ACC112 (cell line): ENCODE data around the gene TBXAS1.

Experiments
- H2AFZ ChIP-seq: fragments of 200-600 bp; sonication (generic); one replicate; pipeline ENCODE4 v1.6.0; 2017; ENCODE audit warnings: antibody characterized with exemption, low read length; ENCODE audit not compliant: unreplicated experiment
- H3K27ac ChIP-seq: fragments of 200-600 bp; sonication (generic); 2 replicates; pipeline ENCODE4 v1.5.1; 2014; ENCODE audit warnings: low read depth, mild to moderate bottlenecking, antibody characterized with exemption, low read length, moderate library complexity
- H3K27me3 ChIP-seq: fragments of 200-600 bp; sonication (generic); 2 replicates; pipeline ENCODE4 v1.6.1; 2014; ENCODE audit warnings: mild to moderate bottlenecking, antibody characterized with exemption, low read length, moderate library complexity, mixed read lengths; ENCODE audit not compliant: insufficient read depth
- H3K36me3 ChIP-seq: fragments of 200-600 bp; sonication (generic); 2 replicates; pipeline ENCODE4 v1.6.1; 2016; ENCODE audit warnings: mild to moderate bottlenecking, antibody characterized with exemption, low read length, moderate library complexity, mixed read lengths; ENCODE audit not compliant: insufficient read depth
- H3K4me1 ChIP-seq: fragments of 200-600 bp; sonication (generic); one replicate; pipeline ENCODE4 v1.6.1; 2016; ENCODE audit warnings: low read length, mixed read lengths; ENCODE audit not compliant: insufficient read depth, unreplicated experiment, control insufficient read depth
- H3K4me3 ChIP-seq: fragments of 200-600 bp; sonication (generic); 2 replicates; pipeline ENCODE4 v1.5.1; 2014; ENCODE audit warnings: mild to moderate bottlenecking, low read depth, low read length
- H3K79me2 ChIP-seq: fragments of 200-600 bp; sonication (generic); one replicate; pipeline ENCODE4 v1.6.0; 2016; ENCODE audit warnings: low read length; ENCODE audit not compliant: control insufficient read depth, unreplicated experiment, insufficient read depth

The TBXAS1 gene

DNA sequence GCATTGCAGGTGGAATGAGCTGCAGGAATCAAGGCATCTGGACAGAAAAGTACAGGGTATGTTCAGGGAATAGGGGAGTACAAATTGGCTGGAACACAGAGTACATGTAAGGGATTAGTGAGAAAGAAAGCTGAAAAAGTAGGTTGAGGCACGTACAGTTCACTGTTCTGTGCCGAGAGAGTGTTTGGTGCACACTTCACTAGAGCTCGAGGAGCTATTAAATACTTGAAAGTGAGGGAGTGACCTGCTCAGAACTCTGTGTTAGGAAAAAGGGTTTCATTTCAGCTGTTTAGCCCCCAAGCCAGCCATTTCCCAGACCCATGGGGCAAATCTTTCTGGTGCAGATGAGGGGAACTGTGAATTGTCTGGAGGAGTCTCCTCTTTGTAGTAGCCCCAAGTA lies 115.2 kb downstream of the TBXAS1 start:
- H3K79me2 ChIP-seq, result no peaks in the 10 kb centered on the region
- 0 out of 2 replicates have a peak, but pooled peaks cover 2% of the 10 kb centered on the region for H3K27me3 ChIP-seq
- no peaks in the 10 kb centered on the region for H3K36me3 ChIP-seq
- H3K4me3 ChIP-seq, result no peak overlapping the region
- no peak overlapping the region for H2AFZ ChIP-seq
- H3K27ac ChIP-seq, result no peak overlapping the region
- H3K4me1 ChIP-seq, result no peaks in the 10 kb centered on the region

DNA sequence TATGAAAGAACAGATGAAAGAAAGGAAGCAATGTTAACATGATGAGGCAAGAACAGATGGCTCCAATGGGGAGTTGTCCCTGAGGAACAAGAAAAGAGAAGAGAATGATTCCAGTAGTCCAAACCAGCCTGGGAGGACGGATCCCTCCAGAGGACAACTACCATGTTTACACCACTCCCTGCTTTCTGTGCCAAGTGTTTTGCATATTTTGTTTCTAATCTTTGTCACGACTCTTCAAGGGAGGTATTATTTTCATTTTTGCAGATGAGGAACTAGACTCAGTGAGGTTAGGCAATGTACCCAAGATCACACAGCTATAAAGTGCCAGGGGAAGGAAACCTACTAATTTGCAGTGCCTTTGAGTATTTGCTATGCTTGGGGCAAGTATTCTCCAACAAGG lies 117.5 kb downstream of the TBXAS1 start:
- H3K27me3 ChIP-seq, result 0 out of 2 replicates have a peak, but pooled peaks cover 2% of the 10 kb centered on the region
- no peak overlapping the region for H3K4me3 ChIP-seq
- H3K4me1 ChIP-seq, result no peaks in the 10 kb centered on the region
- H2AFZ ChIP-seq, result no peak overlapping the region
- no peak overlapping the region for H3K27ac ChIP-seq
- H3K79me2 ChIP-seq, result no peaks in the 10 kb centered on the region
- H3K36me3 ChIP-seq, result no peaks in the 10 kb centered on the region

DNA sequence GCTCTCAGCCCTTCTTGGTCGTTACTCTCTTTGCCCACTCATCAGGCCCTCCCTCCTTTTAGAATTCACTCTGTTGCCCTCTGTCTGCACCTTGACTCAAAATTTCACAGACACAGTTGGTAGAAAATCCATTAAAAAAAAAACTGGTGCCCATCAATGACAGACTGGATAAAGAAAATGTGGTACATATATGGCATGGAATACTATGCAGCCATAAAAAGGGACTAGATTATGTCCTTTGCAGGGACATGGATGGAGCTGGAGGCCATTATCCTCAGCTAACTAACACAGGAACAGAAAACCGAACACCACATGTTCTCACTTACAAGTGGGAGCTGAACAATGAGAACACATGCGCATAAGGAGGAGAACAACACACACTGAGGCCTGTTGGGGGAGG lies 118.0 kb downstream of the TBXAS1 start:
- H3K79me2 ChIP-seq, result no peaks in the 10 kb centered on the region
- H3K4me3 ChIP-seq, result no peak overlapping the region
- 0 out of 2 replicates have a peak, but pooled peaks cover 2% of the 10 kb centered on the region for H3K27me3 ChIP-seq
- H3K4me1 ChIP-seq, result no peaks in the 10 kb centered on the region
- H3K27ac ChIP-seq, result no peak overlapping the region
- H2AFZ ChIP-seq, result no peak overlapping the region
- no peaks in the 10 kb centered on the region for H3K36me3 ChIP-seq

DNA sequence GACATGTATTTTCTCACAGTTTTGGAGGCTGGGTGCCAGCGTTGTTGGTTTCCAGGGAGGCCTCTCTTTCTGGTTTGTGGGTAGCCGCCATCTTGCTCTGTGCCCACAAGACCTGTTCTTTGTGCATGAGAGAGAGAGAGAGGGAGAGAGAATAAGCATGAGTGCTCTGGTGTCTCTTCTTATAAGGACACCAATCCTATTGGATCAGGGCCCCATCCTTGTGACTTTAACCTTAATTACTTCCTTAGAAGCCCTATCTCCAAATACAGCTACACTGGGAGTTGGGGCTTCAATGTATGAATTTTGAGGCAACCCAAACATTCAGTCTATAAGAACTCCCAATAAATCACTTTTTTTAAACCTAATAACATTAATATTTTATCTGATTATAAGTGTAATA lies 119.1 kb downstream of the TBXAS1 start:
- no peak overlapping the region for H3K4me3 ChIP-seq
- no peaks in the 10 kb centered on the region for H3K79me2 ChIP-seq
- no peaks in the 10 kb centered on the region for H3K36me3 ChIP-seq
- H3K4me1 ChIP-seq, result no peaks in the 10 kb centered on the region
- no peak overlapping the region for H2AFZ ChIP-seq
- H3K27me3 ChIP-seq, result 0 out of 2 replicates have a peak, but pooled peaks cover 2% of the 10 kb centered on the region
- no peak overlapping the region for H3K27ac ChIP-seq

DNA sequence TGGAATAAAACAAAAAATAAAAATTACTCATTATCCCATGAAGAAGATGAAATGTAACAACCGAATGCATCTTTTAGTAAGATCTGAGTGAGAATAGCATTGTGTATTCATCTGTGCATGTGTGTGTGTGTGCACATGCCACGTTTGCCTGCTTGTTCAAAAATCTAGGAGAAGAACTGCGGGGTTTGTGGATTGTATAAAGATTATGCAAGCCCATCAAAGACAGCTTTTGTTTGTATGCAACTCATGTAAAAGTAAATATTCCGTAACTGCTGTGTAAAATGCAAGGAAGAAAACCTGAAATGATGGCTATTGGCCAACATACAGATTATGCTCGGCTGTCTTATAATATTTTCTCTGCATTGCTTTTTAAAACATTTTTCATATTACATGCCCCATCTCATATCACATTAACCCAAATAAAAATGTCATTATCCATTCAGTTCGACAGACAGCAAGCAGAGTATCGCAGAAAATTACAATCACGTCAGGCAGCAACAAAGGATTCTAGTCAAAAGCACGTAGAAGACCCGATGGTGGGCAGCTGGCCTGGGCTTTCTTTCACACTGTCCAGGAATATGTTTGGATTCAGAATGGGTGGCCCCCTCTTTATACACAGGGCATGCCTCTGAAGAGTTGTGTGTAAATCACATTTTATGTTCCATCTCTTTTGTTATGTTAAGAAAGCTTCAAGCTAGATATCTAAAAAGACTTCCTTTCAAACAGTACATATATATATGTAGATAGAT lies 119.7 kb downstream of the TBXAS1 start:
- H3K36me3 ChIP-seq, result no peaks in the 10 kb centered on the region
- H3K4me3 ChIP-seq, result no peak overlapping the region
- H3K27me3 ChIP-seq, result 0 out of 2 replicates have a peak, but pooled peaks cover 2% of the 10 kb centered on the region
- no peaks in the 10 kb centered on the region for H3K4me1 ChIP-seq
- no peak overlapping the region for H3K27ac ChIP-seq
- no peak overlapping the region for H2AFZ ChIP-seq
- no peaks in the 10 kb centered on the region for H3K79me2 ChIP-seq

DNA sequence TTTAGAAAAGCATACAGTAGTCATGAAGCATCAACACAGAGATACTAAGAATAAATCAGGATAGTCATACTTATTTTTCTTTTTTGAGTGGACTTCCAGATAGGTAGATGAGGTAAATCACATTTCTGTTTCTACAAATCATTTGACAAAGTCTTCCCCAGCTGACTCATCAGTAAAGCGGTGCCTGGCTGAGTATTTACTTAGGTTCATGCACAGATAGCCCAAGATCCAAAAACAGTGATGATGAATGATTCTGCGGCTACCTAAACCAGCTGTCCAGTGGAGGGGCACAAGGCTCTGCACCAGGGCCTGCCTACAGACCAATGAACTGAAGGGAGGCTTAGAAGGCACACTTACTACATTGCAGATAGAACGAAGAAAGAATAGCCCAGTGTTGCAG lies 120.6 kb downstream of the TBXAS1 start:
- no peaks in the 10 kb centered on the region for H3K4me1 ChIP-seq
- no peaks in the 10 kb centered on the region for H3K79me2 ChIP-seq
- H2AFZ ChIP-seq, result no peak overlapping the region
- no peak overlapping the region for H3K27ac ChIP-seq
- 0 out of 2 replicates have a peak, but pooled peaks cover 2% of the 10 kb centered on the region for H3K27me3 ChIP-seq
- no peak overlapping the region for H3K4me3 ChIP-seq
- H3K36me3 ChIP-seq, result no peaks in the 10 kb centered on the region

DNA sequence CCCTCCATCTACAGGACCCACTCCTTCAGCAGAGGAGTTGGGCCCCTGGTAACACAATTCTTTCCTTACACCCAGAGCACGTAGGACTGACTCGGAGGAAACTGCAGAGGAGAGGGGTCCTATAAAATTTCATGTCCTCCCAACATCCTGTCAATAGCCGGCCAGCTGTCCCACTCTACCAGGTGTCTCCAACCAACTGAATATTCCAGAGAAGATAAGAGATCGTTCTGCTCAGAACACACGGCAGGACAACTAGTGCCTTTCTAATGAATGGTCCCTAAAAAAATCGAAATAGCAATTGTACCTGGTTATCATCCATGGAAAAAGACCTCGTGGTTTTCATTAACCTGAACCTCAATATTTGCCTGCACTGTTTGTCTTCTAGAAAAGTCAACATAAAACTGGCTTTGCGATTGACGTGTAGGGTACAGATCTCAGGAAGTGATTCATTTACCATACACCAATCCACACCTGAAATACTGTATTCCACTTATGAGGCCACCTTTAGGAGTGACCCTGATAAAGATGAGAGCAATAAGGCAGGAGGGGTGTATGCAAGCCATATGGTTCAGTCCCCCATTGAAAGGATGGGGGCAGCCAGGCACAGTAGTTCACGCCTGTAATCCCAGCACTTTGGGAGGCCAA lies 121.9 kb downstream of the TBXAS1 start:
- H2AFZ ChIP-seq, result no peak overlapping the region
- no peak overlapping the region for H3K27ac ChIP-seq
- no peaks in the 10 kb centered on the region for H3K4me1 ChIP-seq
- H3K4me3 ChIP-seq, result no peak overlapping the region
- no peaks in the 10 kb centered on the region for H3K79me2 ChIP-seq
- H3K27me3 ChIP-seq, result no peaks in the 10 kb centered on the region
- H3K36me3 ChIP-seq, result no peaks in the 10 kb centered on the region

DNA sequence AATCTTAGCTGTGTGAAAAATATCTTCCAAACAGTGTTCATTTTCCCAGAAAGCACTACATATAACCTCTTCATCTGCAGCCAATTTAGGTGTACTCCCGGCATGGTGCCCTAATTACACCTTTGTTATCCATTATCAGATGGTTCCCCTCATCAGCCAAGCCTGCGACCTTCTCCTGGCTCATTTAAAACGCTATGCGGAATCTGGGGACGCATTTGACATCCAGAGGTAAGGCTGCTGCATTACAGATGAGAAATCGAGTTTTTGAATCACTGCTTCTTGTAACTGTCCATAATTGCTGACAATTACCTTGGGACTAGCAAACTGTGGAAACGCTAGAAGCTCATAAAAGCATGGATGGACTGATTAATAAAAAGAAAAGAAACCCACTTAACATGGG lies 124.2 kb downstream of the TBXAS1 start:
- Histone ChIP-seq H3K4me3 (no peak overlapping the region), H3K27ac (no peak overlapping the region), H3K27me3 (no peaks in the 10 kb centered on the region), H3K36me3 (no peaks in the 10 kb centered on the region), H2AFZ (no peak overlapping the region), H3K79me2 (no peaks in the 10 kb centered on the region), H3K4me1 (no peaks in the 10 kb centered on the region)

DNA sequence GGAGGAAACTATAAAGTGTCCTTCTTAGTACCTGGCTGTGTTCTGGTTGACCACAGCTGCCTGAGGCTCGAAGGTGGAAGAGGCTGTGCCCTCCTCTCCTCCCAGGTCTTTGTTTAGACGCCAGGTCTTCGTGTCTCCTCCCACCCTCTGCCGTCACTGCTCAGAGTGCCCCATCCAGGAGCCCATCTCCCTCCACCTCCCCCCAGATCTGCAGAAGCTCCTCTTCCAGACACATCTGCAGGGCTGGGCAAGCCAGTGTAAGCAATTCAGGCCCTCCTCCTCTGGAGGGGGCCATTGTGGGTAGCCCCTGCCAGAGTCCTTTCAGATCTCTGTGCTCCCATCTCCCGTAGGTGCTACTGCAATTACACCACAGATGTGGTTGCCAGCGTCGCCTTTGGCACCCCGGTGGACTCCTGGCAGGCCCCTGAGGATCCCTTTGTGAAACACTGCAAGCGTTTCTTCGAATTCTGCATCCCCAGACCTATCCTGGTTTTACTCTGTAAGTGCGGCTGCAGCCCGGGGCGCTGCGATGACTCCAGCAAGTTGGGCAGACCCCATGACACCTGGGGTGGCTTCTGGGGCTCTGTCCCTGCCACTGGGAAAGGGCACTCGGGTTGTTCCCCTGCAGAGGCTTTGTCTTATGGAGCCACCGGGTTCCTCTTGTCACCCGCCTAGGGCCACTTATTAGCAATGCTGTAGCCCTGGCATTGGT lies 126.2 kb downstream of the TBXAS1 start:
- H3K4me3 ChIP-seq, result no peak overlapping the region
- H2AFZ ChIP-seq, result no peak overlapping the region
- no peaks in the 10 kb centered on the region for H3K27me3 ChIP-seq
- no peaks in the 10 kb centered on the region for H3K79me2 ChIP-seq
- no peaks in the 10 kb centered on the region for H3K36me3 ChIP-seq
- H3K4me1 ChIP-seq, result peaks cover 4% of the 10 kb centered on the region
- H3K27ac ChIP-seq, result no peak overlapping the region

DNA sequence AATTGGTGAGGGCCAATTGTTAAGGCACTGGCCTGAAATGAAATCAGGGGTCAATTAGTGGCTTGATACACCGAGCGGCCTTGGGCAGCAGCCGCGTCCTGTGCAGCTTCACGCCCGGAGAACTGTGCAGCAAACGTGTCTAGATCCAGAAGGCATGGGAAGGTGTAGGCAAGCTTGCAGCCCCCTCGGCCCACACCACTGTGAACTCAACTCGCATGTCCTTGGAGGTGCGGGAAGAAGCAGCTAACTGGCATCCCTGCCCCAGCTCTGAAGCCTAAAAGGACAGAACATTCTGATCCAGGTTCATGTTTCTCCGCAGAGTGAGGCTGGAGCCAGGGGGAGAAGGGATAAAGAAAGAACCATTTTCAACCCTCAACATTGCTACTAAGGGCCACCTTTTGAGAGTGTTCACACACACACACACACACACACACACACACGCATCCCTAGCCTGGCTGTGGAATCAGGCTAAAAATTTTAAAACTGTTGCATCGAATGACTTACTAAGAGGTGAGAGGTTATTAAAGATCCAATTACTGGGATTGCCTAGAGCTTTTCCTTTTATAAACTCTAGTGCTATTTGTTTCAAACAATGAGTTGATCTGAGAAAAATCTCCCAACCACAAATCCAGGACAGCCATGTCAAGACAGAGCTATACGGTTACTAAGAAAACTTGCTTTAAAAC lies 129.7 kb downstream of the TBXAS1 start:
- Histone ChIP-seq H3K4me1 (peaks cover 4% of the 10 kb centered on the region), H2AFZ (no peak overlapping the region), H3K27ac (no peak overlapping the region), H3K36me3 (no peaks in the 10 kb centered on the region), H3K79me2 (no peaks in the 10 kb centered on the region), H3K27me3 (no peaks in the 10 kb centered on the region), H3K4me3 (no peak overlapping the region)
